Neuron (in vitro differentiated cells): Measurements from ENCODE around the gene COL6A1.
"Not testable (repeated sequence)": the region's sequence is repeated elsewhere in the genome, so short reads cannot be mapped to it uniquely, and the experiment has no call there.

ENCODE experiments used
- H2AFZ ChIP-seq: one replicate; pipeline ENCODE4 v1.6.1; 2013; ENCODE audit warnings: low read depth, mild to moderate bottlenecking, inconsistent platforms, low read length, moderate library complexity
- H3K27me3 ChIP-seq: one replicate; pipeline ENCODE4 v1.6.1; 2013; ENCODE audit warnings: low read length; ENCODE audit not compliant: insufficient read depth
- H3K36me3 ChIP-seq: one replicate; pipeline ENCODE4 v1.6.1; 2013; ENCODE audit warnings: low read length; ENCODE audit not compliant: insufficient read depth
- H3K4me1 ChIP-seq: one replicate; pipeline ENCODE4 v1.6.1; 2013; ENCODE audit warnings: low read length; ENCODE audit not compliant: insufficient read depth
- H3K4me3 ChIP-seq: 2 replicates; pipeline ENCODE4 v1.5.1; 2013; ENCODE audit warnings: mild to moderate bottlenecking, low read length, moderate library complexity
- H3K9me3 ChIP-seq: one replicate; pipeline ENCODE4 v1.6.1; 2013; ENCODE audit warnings: low read length

Gene COL6A1

GRCh38 chr21:45950740-45951515, 30.6 kb upstream of the COL6A1 start:
- H3K9me3 ChIP-seq: no peaks in the 10 kb centered on the region
- no peak overlapping the region for H3K4me3 ChIP-seq
- no peak overlapping the region for H2AFZ ChIP-seq
- H3K27me3 ChIP-seq: peaks cover 2% of the 10 kb centered on the region
- no peaks in the 10 kb centered on the region for H3K4me1 ChIP-seq
- H3K36me3 ChIP-seq: no peaks in the 10 kb centered on the region

GRCh38 chr21:45951676-45952075, 29.9 kb upstream of the COL6A1 start:
- no peaks in the 10 kb centered on the region for H3K36me3 ChIP-seq
- H3K4me3 ChIP-seq: no peak overlapping the region
- H3K27me3 ChIP-seq: peaks cover 2% of the 10 kb centered on the region
- no peak overlapping the region for H2AFZ ChIP-seq
- H3K9me3 ChIP-seq: no peaks in the 10 kb centered on the region
- H3K4me1 ChIP-seq: no peaks in the 10 kb centered on the region

GRCh38 chr21:45952527-45952926, 29.0 kb upstream of the COL6A1 start:
- not testable (repeated sequence) for H3K36me3 ChIP-seq, H3K4me1 ChIP-seq, H3K27me3 ChIP-seq, H2AFZ ChIP-seq, H3K4me3 ChIP-seq, H3K9me3 ChIP-seq

GRCh38 chr21:45952974-45953373, 28.6 kb upstream of the COL6A1 start:
- Histone ChIP-seq H3K4me1 (no peaks in the 10 kb centered on the region), H3K4me3 (no peak overlapping the region), H2AFZ (no peak overlapping the region), H3K27me3 (peaks cover 2% of the 10 kb centered on the region), H3K9me3 (no peaks in the 10 kb centered on the region), H3K36me3 (no peaks in the 10 kb centered on the region)

GRCh38 chr21:45954261-45954660, 27.3 kb upstream of the COL6A1 start:
- Histone ChIP-seq H3K9me3 (no peaks in the 10 kb centered on the region), H3K4me1 (no peaks in the 10 kb centered on the region), H3K4me3 (no peak overlapping the region), H3K36me3 (no peaks in the 10 kb centered on the region), H2AFZ (no peak overlapping the region), H3K27me3 (peaks cover 3% of the 10 kb centered on the region)

GRCh38 chr21:45954921-45955320, 26.6 kb upstream of the COL6A1 start:
- H3K9me3 ChIP-seq: no peaks in the 10 kb centered on the region
- no peak overlapping the region for H3K4me3 ChIP-seq
- H2AFZ ChIP-seq: no peak overlapping the region
- no peaks in the 10 kb centered on the region for H3K4me1 ChIP-seq
- peaks cover 8% of the 10 kb centered on the region for H3K27me3 ChIP-seq
- no peaks in the 10 kb centered on the region for H3K36me3 ChIP-seq

GRCh38 chr21:45957551-45957950, 24.0 kb upstream of the COL6A1 start:
- no peaks in the 10 kb centered on the region for H3K36me3 ChIP-seq
- peaks cover 9% of the 10 kb centered on the region for H3K27me3 ChIP-seq
- H2AFZ ChIP-seq: no peak overlapping the region
- no peaks in the 10 kb centered on the region for H3K4me1 ChIP-seq
- no peak overlapping the region for H3K4me3 ChIP-seq
- H3K9me3 ChIP-seq: peaks cover 3% of the 10 kb centered on the region

- H3K4me3 ChIP-seq: no peak overlapping the region
- H3K9me3 ChIP-seq: peaks cover 3% of the 10 kb centered on the region
- H2AFZ ChIP-seq: no peak overlapping the region
Observed at GRCh38 chr21:45957981-45958600, 23.5 kb upstream of the COL6A1 start.

GRCh38 chr21:45959182-45959581, 22.4 kb upstream of the COL6A1 start:
- peaks cover 3% of the 10 kb centered on the region for H3K9me3 ChIP-seq

More at GRCh38 chr21:45957981-45958600, 23.5 kb upstream of the COL6A1 start:
- peaks cover 9% of the 10 kb centered on the region for H3K27me3 ChIP-seq
- H3K4me1 ChIP-seq: no peaks in the 10 kb centered on the region
- H3K36me3 ChIP-seq: no peaks in the 10 kb centered on the region

GRCh38 chr21:45959779-45960390, 21.7 kb upstream of the COL6A1 start:
- Histone ChIP-seq H3K36me3 (no peaks in the 10 kb centered on the region), H3K4me1 (no peaks in the 10 kb centered on the region), H3K9me3 (peaks cover 4% of the 10 kb centered on the region), H3K4me3 (no peak overlapping the region), H3K27me3 (peaks cover 7% of the 10 kb centered on the region), H2AFZ (no peak overlapping the region)

More at GRCh38 chr21:45959182-45959581, 22.4 kb upstream of the COL6A1 start:
- Histone ChIP-seq H3K36me3 (no peaks in the 10 kb centered on the region), H2AFZ (no peak overlapping the region), H3K4me3 (no peak overlapping the region), H3K27me3 (peaks cover 7% of the 10 kb centered on the region), H3K4me1 (no peaks in the 10 kb centered on the region)

GRCh38 chr21:45961408-45961807, 20.2 kb upstream of the COL6A1 start:
- not testable (repeated sequence) for H3K4me1 ChIP-seq, H2AFZ ChIP-seq, H3K36me3 ChIP-seq, H3K4me3 ChIP-seq, H3K27me3 ChIP-seq, H3K9me3 ChIP-seq

- Histone ChIP-seq H3K27me3 (peaks cover 7% of the 10 kb centered on the region), H2AFZ (no peak overlapping the region), H3K9me3 (peaks cover 4% of the 10 kb centered on the region), H3K4me1 (no peaks in the 10 kb centered on the region), H3K4me3 (no peak overlapping the region), H3K36me3 (no peaks in the 10 kb centered on the region)
Observed at GRCh38 chr21:45962531-45963231, 18.9 kb upstream of the COL6A1 start.

GRCh38 chr21:45963232-45963570, 18.4 kb upstream of the COL6A1 start:
- Histone ChIP-seq H3K9me3 (peaks cover 4% of the 10 kb centered on the region), H3K4me1 (no peaks in the 10 kb centered on the region), H3K27me3 (peaks cover 7% of the 10 kb centered on the region), H2AFZ (no peak overlapping the region), H3K36me3 (no peaks in the 10 kb centered on the region), H3K4me3 (no peak overlapping the region)
